Right lung (tissue), 5 donors: Measurements from ENCODE around the gene RGS7. TPM values are rescaled to one million over a fixed set of nuclear protein-coding genes. Genes with fewer than 3 reads are reported as not detected.

Experiments used
- DNase-seq, 2 donors: peaks; one replicate each; pipeline ENCODE4 v3.0.0-alpha.2; 2013
- polyA plus RNA-seq, 5 donors: library from polyadenylated mRNA; unstranded; fragments of 120-200 nt; gene quantifications; one replicate each; pipeline versions ENCODE4 v1.2.1 to v1.2.3, GENCODE V29; 2013; ENCODE audit warnings: inconsistent platforms in 1 of 5, low replicate concordance in 1 of 5; ENCODE audit not compliant: insufficient read length in 5 of 5, insufficient read depth in 1 of 5

Gene RGS7
- polyA plus RNA-seq, 5 donors = 0.18 to 0.50 (median 0.24) TPM

GRCh38 chr1:241079459-241079858 is 277.5 kb downstream of the RGS7 start:
- DNase-seq = no peak

DNA sequence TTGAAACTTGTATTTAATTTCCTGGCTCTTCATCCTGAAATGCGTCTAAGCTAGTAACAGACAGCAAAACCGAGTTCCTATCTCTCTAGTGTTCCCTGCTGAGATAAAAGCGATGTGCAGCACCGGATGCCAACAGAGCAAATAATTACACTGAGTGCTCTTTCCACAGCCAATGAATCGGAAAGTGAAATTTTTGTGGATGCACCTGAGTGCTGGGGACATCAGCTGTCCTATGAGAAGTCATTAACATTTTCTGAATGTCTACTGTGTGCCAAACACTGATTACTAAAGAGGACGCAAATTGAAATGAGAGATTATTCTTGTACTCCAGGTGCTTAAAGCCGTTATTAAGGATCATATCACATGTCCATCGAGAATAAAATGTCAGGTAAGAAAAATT is 278.0 kb downstream of the RGS7 start:
- DNase-seq = no peak

- DNase-seq = no peak
Measured at GRCh38 chr1:241077386-241078147, 279.4 kb downstream of the RGS7 start.

DNA sequence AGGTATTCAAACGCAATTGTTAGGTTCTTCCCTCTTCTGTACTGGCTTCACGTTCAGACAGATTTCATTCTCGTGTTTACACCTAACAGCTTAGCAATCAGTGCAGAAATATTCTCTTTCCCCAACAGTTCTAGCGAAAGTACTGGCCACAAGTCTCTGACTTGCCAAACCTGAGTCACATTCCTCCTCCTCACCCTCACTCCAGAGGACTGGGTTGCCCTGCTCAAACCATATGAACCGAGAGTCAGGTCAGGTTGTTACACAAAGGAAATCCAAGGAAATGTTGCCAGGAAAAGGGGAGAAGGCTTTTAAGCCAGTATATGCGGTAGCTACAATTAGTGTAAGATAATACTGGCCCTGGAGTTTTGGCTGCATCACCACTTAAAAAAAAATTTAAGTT is 282.5 kb downstream of the RGS7 start:
- DNase-seq = no peak

GRCh38 chr1:241068359-241068758 is 288.6 kb downstream of the RGS7 start:
- no peak for DNase-seq

DNA sequence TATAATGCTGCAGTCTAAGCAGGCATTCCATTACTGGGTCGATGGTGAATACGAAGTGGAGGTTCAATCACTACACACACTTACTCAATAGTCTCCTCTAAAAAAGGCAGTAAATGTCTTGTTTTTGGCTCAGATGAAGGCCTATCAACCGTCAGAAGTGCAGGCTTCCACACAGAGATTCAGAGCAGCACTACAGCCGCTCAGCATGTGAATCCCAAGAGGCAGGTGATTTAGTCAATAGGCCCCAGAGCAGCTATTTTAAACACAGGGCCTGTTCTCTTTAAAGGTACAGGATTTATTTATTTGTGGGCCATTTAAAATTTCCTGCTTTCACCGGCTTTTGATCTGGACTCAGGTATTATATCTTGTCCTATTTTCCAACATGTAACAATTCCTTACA is 293.7 kb downstream of the RGS7 start:
- DNase-seq = no peak

DNA sequence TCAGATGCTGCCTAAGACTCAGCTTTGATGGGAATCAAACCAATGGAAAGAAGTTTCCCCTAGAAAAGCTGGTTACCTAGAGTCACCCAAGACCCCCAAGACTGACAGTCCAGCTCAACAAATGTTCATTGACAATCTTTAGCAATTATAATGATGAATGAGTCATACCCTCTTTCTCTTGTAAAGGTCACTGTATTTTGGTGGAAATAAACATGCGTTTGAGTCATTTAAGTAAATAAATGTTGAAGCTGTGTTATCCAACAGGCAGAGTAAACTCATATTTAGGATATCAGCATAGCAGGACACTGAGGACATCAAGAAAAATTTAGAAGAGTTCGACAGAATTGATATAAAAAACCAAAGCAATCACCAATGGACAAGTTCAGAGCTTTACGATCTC is 295.9 kb downstream of the RGS7 start:
- DNase-seq = no peak

DNA sequence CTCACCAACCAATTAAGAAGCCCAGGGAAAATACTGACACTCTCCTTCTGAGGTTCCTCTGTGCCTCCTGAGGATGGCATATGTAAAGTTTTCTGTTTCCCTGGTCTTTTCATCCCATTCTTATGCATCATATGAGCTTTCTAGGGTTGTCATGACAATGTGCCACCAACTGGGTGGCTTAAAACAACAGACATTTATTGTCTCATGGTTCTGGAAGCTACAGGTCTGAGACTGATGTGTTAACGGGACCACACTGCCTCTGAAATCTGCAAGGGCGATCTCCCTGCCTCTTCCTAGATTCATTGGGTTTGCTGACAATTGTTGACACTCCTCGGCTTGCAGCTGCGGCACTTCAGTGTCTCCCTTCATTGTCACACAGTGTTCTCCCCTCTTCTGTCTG is 308.4 kb downstream of the RGS7 start:
- DNase-seq = no peak

- no peak for DNase-seq
Measured at GRCh38 chr1:241045659-241046058, 311.3 kb downstream of the RGS7 start.

DNA sequence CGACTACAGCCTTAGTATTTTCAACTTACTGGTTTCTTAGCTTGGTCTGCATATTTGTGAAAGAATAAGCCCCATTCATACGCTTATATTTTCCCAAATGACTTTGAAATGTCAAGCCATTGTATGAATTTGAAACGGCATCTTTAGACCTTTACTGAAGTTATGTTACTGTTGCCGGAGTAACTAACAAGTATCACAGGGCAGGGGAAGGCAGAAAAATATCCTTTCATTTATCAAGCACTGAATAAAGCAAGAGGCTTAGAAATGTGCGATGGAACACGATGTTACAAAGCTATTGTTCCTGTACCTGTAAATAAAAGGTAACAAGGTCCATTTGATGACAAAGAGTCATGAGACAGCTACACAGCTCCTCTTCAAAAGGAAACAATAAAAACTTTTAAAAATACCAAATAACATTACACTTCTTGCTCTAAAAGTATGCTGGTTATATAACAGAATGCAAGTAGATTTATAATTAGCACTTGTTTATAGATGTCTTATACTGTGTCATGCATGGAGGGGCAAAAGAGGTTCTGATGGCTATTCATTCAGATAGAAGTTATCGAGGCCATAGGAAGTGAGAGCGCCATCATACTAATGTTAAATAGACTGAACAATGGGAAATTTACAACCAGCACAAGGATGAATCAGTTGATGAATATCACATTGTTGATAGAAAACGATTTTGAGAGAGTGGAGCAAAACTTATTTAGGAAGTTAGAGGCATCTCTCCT is 322.6 kb downstream of the RGS7 start:
- no peak for DNase-seq

GRCh38 chr1:241024834-241025233 is 332.2 kb downstream of the RGS7 start:
- no peak for DNase-seq

DNA sequence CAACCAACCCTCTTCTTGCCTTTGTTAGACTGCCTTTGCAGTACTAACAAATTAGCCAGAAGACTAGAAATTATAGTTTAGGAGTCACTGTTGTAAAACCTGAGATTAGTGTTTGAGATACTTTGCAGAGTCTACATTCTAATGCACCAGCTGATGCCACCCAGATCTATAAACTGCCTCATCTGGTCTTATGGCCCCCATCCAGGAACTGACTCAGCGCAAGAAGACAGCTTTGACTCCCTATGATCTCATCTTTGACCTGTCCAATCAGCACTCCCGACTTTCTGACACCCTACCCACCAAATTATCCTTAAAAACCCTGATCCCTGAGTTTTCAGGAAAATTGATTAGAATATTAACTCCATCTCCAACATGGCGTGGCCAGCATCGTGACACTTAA is 334.6 kb downstream of the RGS7 start:
- DNase-seq = no peak

DNA sequence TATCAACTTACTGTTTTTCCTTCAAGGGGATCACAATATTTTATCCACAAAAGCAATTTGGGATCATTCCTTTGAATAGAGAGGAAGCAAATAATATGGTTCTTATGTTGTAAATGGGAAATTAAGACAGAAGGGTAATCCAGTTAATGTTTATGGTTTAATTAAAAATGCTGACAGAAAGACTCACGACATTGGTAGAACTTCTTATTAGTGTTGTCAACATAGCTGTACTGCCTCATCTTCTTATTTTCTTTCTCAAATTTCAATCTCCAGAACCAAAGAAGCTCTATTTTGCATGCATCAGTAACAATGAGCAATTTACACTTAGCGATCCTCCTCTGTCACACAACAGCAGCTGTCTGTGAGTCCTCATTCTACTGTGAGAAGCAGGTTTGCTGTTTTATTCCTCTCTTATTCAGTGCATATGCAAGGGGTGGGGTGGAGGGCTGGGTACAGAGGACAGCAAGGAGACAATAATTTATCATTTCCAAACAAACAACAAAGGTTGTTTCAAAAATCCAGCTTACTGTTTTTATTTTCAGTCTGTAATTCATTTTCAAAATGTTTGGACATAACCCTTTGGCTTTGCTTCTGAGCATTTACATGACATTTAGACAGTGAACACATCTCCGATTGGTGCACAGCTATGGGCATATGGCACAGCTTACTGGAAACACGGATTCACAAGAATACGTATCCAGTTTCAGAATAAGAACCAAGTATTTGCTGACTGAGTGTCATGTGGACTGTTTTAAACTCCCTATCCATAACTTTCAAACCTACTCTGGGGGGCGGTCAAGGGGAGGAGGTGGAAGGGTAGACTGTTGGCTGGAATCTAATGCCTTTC is 335.9 kb downstream of the RGS7 start:
- DNase-seq = no peak

GRCh38 chr1:241012708-241013340 is 344.2 kb downstream of the RGS7 start:
- DNase-seq = no peak

- no peak for DNase-seq
Measured at GRCh38 chr1:241007668-241008067, 349.3 kb downstream of the RGS7 start.

DNA sequence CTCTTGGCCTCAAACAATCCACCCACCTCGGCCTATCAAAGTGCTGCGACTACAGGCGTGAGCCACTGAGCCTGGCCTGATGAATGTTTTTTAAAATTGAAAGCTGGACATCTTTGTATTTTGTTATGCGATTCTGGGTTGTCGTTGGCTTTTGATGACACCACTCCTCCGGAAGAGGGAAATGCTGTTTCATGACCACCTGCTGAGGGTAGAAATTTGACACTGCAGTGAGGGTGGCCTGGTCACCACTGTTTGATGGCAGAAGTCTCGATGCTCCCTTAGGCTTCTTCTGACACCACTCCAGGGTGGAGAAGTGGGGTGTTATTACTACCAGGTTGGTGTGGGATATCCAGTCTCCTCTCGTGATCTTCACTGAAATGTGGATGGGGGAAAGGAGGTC is 357.2 kb downstream of the RGS7 start:
- no peak for DNase-seq

DNA sequence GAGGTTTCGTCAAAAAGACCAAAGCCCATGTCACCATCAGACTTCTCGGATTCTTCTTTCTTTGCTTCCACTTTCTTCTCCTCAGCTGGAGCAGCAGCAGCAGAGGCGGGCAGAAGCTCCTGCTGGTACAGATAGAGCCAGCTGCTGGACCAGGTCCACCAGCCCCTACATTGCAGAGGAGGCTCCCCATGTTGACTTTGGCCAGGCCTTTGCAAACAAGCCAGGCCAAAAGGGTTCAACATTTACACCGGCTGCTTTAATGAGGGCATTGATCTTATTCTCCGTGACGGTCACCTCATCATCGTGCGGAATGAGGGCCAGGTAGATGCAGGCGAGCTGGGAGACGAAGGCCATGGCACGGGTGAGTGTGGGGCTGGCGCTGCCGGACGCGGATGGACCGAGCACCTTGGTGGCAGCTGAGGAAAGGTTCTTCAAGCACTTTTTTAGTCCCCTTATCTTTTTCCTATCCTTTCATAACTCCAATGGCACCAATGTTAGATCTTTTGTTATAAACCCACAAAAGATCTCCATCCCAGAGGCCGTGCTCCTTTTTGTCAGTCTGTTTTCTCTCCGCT is 358.5 kb downstream of the RGS7 start:
- no peak for DNase-seq

GRCh38 chr1:240998024-240998423 is 359.0 kb downstream of the RGS7 start:
- no peak for DNase-seq

DNA sequence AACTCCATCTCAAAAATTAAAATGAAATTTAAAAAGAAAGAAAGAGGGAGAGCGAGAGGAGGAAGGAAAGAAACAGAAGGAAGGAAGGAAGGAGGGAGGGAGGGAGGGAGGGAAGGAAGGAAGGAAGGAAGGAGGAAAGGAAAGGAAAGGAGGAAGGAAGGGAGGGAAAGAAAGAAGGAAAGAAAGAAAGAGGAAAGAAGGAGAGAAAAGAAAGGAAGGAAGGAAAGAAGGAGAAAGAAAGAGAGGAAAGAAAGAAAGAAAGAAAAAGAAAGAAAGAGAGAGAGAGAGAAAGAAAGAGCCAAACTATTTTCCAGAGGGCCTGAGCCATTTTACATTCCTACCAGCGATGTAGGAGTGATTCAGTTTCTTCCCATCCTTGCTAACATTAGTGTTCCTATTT is 364.0 kb downstream of the RGS7 start:
- no peak for DNase-seq

GRCh38 chr1:240991230-240991629 is 365.8 kb downstream of the RGS7 start:
- no peak for DNase-seq

DNA sequence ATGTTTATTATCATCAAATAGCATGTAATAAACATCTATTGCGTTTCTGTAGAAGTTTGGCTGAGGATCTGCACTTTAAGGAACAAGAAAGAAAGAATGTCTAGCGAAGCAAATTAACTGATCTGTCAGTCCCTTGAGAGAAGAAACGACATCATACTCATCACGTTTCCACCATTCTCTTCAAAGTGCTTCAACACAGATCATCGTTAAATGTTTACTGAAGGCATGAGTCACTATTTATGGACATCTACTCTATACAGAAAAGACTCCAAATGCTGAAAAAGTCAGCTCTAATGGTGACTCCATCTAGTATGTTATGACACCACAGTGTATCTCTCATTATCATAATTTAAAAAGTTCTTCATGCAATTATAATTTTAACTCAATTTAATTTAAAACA is 369.1 kb downstream of the RGS7 start:
- DNase-seq = no peak

DNA sequence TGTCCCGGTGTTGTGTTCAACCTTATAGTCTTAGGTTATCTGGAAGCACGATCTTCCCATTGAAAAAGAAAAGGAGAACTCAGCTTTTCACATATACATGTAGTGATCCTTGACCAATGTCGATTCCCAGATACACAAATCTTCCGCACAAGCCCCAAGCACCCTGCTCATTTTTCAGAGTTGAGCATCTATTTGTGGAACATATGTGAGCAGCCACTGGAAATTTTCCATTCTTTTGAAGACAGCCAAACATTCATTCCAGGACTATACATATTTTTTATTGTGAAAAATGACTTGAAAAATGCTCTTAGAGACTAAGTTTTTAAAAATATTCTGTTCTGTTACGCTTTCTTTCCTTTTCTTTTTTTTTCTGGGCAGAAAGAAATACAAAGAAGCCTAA is 371.9 kb downstream of the RGS7 start:
- no peak for DNase-seq
